HG03039 (cell line): Measurements from ENCODE around the gene AARS1.
"Not testable (repeated sequence)": the region's sequence is repeated elsewhere in the genome, so short reads cannot be mapped to it uniquely, and the experiment has no call there.

ENCODE experiments used
- ATAC-seq: cut with Tn5 transposase; IDR thresholded peaks from one replicate; pipeline ENCODE4 v1.9.1; 2021; ENCODE audit warnings: mild to moderate bottlenecking, moderate library complexity; ENCODE audit not compliant: unreplicated experiment

The AARS1 gene

GRCh38 chr16:70226024-70226423 is 63.3 kb downstream of the AARS1 start:
- not testable (repeated sequence) for ATAC-seq

DNA sequence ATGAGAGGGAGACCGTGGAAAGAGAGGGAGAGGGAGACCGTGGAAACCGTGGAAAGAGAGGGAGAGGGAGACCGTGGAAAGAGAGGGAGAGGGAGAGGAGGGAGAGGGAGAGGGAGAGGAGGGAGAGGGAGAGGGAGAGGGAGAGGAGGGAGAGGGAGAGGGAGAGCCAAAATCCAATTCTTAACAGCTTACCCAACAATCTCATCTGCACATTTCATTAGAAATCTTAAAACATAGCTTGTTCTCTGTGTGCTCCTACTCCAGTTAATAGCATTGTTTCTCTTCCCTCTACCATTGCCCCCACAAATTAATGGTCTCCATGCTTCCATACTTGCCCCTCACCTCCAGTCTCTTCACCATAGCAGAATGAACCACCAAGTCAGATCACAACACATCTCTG is 63.9 kb downstream of the AARS1 start:
- not testable (repeated sequence) for ATAC-seq

DNA sequence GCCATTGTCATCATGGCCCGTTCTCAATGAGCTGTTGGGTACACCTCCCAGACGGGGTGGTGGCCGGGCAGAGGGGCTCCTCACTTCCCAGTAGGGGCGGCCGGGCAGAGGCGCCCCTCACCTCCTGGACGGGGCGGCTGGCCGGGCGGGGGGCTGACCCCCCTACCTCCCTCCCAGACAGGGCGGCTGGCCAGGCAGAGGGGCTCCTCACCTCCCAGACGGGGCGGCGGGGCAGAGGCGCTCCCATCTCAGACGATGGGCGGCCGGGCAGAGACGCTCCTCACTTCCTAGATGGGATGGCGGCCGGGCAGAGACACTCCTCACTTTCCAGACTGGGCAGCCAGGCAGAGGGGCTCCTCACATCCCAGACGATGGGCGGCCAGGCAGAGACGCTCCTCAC is 64.7 kb downstream of the AARS1 start:
- not testable (repeated sequence) for ATAC-seq

- not testable (repeated sequence) for ATAC-seq
These were observed 65.3 kb downstream of the AARS1 start for GRCh38 chr16:70223971-70224513.

DNA sequence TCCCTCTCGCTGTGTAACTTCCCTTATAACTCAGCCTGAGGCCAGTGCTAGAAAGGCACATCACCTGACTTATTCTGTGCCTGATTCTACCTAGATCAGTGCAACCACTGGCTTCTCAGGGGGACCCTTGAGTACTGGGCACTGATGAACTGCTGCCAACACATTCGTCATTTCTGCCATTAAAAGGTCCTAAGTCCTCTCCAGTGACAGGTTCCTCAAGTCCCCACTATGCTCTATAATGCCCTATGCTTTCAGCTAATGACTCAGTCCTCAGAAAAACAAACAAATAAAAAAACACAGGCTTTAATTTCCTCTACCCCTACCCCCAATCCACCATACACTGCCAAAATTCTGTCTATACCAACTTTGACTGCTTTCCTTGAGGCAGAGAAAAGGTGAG is 66.1 kb downstream of the AARS1 start:
- ATAC-seq: not testable (repeated sequence)

GRCh38 chr16:70222574-70222973 is 66.7 kb downstream of the AARS1 start:
- ATAC-seq: not testable (repeated sequence)

DNA sequence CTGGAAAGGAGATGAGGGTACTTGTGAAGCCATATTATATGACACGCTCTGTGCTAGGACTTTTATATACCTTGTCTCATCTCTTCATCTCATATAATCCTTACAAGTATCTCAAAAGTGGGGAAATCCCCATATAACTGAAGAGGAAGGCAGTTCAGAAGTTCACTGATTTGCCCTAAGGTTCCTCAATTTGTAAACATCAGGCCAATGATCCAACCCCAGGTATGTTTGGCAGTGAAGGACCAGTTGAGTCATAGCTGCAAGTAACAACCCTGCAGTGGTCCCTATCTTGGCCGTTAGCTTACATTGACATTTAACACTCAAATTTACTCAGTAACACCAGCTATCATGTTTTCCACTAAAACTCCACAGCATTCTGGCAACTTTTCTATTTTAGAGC is 70.7 kb downstream of the AARS1 start:
- ATAC-seq: not testable (repeated sequence)

GRCh38 chr16:70206382-70206781 is 82.9 kb downstream of the AARS1 start:
- ATAC-seq: not testable (repeated sequence)

- not testable (repeated sequence) for ATAC-seq
These were observed 84.5 kb downstream of the AARS1 start for GRCh38 chr16:70204668-70205405.

GRCh38 chr16:70204010-70204409 is 85.3 kb downstream of the AARS1 start:
- not testable (repeated sequence) for ATAC-seq

GRCh38 chr16:70203508-70203907 is 85.8 kb downstream of the AARS1 start:
- ATAC-seq: not testable (repeated sequence)
